OCI-LY1 (cell line): ENCODE data around the gene CTAG1A.
"Not testable (repeated sequence)": the region's sequence is repeated elsewhere in the genome, so short reads cannot be mapped to it uniquely, and the experiment has no call there.

Experiments
- CTCF ChIP-seq: fragments of 200-600 bp; sonication (generic), shearing (Covaris generic); IDR thresholded peaks from 2 replicates; pipeline ENCODE4 v1.5.1; 2017; ENCODE audit warnings: mild to moderate bottlenecking, antibody characterized with exemption, low read length, moderate library complexity, mixed read lengths
- EZH2 ChIP-seq: fragments of 200-600 bp; sonication (generic), shearing (Covaris generic); IDR thresholded peaks from 2 replicates; pipeline ENCODE4 v1.8.0; 2017; ENCODE audit warnings: borderline replicate concordance, mixed run types, mild to moderate bottlenecking, antibody characterized with exemption, low read length, moderate library complexity, mixed read lengths

GRCh38 chrX:154607976-154608375, 23.0 kb downstream of the CTAG1A start:
- TF ChIP-seq CTCF, EZH2: not testable (repeated sequence)
